Globus pallidus (tissue), 1 donor: ENCODE data around the gene GPR61.

Experiments
- DNase-seq: peaks from one replicate; pipeline ENCODE4 v3.0.0-alpha.2; 2015; ENCODE audit warnings: low spot score

Gene GPR61

DNA sequence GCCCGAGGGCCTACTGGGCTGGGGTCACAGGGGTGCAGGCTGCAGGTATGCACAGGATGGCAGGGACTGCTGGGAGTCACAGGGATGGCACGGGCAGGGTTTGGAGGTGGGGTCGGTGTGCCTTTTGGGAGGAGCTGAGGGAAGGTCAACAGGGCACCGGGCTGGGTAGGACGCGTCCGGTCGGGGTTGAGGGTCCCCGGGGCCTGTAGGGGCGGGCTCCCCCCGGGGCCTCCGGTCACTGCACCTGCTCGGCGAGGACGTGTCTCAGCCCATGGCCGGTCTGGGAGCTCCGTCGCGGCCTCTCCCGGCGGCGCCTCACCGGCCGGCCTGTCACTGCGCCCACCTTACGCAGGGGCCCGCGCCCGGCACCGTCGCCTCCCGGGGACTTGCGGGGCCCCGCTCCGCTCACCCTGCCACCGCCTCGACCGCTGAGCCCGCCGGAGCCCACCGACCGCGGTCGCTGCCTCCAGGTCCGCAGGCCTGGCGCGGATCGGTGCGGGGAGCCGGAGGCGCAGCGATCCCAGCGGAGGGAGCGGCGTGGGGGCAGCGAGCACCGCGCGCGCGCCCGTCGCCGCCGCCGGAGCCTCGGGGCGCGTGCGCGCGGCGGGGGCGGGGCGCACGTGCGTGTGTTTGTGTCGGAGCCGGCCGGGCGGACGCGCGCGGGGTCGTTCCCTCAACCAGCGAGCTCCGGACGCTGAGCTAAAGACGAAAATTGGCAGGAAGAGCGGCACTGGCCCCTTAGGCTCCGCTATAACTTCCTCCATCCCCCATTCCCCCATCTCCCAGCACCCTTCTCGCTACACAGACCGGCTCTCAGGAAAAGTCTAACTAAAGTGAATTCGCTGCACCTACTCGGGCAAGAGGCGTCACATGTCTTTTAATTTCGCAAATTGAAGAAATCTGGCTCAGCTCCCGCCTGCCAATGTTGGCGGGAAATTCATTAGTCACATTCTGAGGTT lies 30.2 kb upstream of the GPR61 start, which contains the start of gene AMIGO1:
Gene AMIGO1, minus strand, starts transcription at position 552 of the 959 bp plus-strand sequence. CDS start 815 bp downstream, outside the sequence.
- no peak for DNase-seq

DNA sequence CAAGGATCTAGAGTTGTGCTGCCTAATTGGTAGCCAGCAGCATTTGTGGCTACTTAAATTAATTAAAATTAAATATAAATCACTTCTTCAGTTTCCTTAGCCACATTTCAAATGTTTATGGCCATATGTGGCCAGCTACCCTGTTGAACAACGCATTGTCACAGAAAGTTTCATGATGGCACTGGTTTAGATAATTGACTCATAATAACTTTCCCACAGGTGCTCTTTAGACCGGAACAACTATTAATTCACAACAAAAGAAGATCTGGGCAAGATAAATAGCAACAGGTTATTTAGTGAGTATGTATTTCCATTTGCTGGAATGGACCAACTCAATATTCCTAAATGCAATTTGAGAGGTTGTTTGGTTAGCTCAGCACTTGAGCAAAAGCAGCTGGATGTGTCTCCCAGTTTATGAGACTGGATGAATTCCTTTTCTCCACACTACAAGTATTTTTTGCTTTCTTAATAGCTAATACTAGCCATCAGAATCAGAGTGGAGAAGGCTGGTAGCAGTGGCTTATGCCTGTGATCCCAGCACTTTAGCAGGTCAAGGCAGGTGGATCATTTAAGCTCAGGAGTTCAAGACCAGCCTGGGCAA lies 26.5 kb upstream of the GPR61 start:
- DNase-seq, result no peak

DNA sequence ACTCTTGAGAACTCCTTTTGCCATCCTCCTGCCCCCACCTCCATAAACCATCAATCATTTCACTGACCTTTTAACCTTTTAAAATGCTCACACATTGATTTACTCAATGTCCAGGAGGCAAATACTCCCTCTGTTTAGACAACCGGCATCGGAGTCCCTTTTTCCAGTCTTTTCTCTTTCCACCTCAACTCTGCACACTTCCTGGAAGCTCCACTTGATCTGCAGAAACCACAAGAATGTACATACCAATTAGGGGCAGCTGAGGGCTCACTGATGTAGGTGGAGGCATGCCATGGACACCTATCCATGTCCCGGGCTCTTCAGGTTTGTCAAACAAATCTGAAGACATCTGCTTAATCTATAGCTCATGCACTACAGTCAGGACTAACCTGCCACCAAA lies 24.8 kb upstream of the GPR61 start:
- DNase-seq, result no peak

DNA sequence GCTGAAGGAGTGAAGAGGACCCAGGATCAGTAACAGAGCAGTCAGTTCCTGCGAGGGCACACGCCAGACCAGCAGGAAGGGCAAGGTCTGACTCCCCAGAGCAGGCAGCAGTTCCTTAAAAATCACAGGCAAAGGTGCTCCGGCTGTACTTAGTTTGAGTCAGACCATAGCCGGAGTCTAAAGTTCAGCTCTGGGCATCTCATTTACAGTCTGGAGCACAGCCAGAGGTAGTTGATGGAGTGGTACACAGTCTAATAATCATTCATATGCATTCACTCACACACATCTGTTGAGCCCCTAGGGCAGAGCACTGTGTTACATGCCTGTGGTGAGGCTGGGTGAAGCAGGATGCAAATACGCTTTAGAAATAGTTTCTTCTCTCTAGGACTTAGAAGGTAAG lies 22.8 kb upstream of the GPR61 start:
- DNase-seq, result no peak

DNA sequence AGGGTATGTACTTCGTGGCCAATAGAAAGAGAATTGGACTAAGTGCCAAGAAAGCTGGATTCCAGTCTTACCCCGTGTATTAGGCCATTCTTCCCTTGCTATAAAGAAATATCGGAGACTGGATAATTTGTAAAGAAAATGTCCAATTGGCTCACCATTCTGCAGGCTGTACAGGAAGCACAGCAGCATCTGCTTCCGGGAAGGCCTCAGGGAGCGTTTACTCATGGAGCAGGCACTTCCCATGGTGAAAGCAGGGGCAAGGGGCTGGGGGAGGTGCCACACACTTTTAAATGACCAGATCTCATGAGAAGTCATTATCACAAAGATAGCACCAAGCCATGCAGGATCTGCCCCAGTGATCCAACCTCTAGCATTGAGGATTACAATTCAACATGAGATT lies 22.3 kb upstream of the GPR61 start:
- DNase-seq, result no peak

DNA sequence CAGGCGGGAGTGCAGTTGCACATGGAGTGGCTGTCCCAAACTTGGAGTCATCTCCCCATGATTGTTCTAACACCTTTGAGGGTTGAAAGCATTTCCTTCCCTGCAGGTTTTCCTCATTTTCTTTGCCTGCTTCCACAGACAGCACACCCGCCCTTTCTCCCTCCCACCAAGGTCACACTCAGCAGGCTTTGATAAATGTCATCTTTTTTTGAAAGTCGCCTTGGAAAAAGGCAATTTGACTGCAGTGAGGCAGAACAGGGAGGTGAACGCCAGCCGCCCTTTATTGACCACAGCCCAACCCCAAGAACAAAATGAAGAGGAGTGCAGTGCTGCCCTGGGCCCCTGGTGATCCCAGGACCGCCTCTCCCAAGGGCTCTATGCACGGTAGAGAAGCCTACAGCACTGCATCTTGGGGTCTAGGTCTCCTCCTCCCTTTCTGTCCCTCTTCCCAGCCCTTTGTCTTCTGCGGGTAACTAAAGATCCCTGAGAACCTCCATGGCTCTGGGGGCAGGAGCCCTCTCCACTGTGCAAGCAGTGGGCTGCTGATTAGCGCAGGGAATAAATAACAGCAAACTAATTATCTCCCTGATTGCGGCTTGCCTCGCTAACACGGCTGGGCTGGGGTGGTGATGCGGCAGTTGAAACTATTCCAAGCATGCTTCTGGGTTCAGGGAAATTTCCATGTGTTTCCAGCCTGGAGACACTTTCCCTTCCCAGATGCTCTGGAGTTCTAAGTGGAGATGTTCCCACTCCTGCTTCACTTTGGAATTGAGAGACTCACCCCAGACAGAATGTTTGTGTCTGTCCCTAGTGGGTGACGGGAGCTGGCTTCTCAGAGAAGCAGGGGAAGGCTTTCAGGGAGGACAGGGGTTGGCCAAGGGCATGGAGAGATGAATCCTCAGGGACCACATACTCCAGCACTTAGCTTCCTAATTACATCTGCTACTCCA lies 18.4 kb upstream of the GPR61 start:
- DNase-seq, result no peak

DNA sequence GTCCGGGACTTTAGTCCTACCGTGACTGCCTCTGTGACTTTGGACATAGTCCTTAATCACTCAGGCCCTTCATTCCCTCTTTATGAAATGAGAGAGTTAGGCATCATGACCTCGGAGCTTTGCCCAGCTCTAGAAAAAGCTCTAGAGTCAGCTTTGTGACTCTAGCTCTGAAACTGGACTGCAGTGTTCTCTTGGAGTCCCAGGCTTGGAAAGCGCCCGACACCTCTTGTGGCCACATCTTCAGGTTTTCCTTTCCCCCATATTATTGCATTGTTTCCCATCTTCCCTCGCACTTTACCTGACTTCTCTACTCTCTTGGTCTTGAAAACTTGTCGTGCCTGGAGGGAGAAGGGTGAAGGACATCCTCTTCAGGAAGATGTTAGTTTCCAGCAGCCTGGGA lies 17.6 kb upstream of the GPR61 start:
- no peak for DNase-seq

DNA sequence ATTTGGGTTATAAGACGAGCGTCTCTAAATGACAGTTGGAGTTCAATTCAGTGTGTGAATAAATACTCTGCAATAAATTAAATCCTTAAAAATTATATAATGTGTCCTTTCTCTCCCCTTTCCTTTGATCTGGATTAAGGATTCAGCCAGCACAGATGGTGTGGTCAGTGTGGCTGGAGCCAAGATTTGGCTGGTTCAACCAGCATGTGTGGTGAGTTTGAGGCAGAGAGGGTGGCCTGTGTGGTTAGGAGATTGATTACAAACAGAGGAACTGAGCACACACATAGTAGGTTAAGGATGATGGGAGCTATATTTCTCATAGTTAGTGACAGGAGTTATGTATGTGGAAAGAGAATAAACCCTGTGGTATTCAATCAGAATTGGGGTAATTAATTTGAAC lies 16.0 kb upstream of the GPR61 start:
- DNase-seq, result no peak

DNA sequence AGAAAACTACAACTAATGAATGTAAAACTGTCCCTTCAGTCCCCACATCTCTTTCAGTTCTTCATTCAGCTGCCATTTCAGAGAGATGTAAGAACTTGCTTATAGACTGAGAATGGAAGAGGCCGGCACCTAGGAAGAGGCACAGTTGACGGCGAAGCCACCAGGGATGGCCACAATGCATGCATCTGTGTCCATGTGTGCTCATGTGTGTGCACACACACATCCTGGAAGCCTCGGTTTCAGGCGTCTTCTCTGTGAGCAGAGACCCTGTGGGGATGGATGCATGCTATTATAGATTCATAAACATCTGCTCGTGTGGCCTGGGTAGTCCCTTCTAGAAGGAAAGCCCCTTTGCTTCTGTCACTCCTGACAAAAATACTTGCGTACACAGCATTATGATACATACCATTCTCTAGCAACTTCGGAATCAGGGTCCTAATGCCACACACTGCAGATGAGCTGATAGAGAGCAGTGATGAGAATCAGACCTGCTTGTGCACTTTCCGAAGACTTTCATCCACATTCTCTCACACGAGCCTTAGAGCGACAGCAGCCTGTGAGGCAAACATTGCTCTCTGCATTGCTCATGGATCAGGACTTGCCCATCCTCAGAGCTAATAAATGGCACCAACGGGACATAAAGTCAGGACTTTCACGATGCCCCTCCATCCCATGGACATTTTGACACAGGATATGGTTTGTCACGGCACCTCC lies 12.4 kb upstream of the GPR61 start:
- no peak for DNase-seq

DNA sequence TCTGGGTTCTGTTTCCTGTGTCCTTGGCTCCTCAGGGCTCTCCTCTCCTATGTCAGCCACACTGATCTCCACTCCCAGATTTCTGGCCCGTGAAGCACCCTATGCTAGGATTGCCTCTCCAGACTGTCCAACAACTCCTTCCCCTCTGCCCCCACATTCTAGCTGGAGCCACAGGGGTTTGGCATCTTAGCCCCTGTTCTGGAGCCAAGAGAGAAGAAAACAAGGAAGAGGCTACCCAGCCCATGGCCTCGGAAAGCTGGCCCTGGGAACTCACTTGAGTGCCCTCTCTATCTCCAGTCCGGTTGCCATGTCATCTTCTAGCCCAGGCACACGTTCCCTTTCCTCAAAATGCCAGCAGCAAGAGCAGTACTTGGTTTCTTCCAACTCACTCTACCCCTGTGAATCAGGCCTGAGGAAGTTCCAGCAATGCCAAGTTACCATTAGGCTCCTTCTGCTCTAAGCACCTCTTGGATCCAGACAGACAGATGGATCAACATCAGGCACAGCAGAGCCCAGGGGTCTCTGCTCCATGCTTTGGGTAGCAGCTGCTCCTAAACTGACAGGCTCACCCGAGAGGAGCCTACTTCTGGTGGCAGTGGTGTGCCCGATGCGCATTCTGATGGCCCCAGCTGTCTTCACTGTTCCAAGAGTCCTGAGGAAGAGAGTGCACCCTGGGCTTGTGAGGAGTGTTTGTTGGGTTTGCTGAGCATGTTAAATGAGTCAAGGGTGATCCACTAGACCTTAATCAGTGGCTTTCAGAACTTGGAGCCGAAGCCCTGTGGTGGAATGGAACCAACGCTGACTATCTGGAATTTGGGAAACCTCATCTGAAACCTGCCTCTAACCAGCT lies 11.6 kb upstream of the GPR61 start:
- DNase-seq, result no peak

DNA sequence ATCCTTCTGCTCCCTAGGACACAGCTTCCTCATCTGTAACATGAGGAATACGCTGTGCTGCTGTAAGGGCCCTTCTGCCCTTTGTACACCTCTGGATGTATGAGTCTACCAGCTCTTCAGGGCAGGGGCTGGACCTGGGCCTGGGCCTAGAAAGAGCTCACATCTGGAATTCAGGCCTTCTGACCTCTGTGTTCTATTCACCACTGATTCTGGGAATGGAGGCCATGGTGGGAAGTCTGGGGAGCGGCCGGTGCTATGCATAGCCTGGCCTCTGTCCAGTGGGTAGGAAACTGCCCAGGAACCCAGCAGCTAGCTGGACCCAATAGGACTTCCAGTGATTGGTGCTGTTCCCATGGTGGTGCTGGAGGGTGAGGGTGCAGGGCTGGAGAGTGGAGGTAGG lies 11.0 kb upstream of the GPR61 start:
- no peak for DNase-seq

DNA sequence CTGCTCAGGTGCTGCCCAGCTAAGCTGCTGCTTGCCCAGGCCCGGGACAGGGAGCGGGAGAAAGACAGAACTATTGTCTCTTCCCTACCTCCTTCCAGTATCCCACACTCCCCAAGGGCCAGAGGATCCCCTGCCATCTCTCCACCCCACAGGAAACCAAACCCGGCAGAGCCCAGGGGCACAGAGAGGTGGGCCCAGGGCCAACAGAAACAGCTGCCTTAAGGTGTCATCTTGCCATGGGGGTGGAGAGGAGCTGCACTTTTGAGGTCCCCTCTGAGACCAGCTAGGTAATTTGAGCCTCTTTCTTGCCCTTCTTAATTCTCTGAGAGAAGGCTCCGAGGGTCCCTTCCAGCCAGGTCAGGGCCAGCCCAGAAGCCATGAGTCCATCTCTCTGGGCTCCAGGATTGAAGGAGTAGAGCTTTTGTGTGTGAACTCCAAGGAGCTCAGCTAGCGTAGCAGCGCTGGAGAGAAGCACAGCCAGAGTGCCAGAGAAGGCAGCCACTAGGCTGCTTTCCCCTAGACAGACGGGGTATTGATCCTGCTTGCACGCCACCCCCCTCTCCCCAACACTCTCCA lies 9.7 kb upstream of the GPR61 start:
- no peak for DNase-seq

DNA sequence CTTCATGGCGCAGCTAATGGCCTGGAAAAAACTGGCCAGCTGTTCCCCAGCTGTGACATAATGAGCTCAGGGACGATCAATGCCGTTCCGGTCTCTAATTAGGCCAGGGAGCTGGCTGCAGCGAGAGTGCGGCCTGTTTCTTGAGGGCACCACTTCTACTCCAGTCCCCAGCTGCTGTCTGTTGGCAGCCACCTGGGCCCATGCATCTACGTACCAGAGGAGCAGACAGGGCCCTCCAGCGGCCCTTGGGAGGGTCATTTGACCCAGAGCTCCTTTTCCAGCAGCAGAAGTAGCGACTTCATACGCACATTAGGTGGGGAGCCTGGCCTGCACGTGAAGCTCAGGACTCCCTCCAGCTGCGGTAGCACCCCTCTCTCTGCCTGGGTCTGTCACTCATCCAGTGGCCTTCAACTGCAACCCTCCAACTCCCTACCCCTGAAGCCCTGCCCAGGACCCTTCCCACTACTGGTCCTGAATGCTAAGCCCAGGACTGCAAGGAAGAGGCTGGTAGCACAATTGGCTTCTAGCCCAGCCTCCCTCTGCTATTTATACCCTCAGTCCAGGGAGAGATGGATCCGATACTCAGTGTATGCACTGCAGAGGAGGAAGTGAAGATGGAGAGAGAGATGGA lies 9.1 kb upstream of the GPR61 start:
- DNase-seq, result peak; percentile 73

DNA sequence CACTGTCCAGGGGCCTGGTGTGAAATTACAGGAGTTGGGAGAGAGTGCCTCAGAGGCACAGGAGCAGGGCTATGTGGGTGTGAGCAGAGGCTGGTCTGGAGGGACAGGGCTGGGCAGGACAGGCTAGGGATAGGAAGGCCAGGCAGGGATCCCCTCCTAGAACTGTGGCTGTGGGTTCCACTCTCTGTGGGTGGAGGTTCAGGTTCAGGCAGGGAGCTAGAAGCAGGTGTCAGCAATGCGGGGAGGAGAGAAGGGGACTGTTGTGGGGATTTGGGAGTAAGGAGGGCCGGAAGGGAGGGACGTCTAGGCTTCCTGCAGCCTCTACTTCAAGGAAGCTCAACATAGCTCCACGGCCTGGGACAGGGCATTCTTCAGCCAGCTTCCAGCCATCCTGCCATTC lies 8.3 kb upstream of the GPR61 start:
- no peak for DNase-seq

DNA sequence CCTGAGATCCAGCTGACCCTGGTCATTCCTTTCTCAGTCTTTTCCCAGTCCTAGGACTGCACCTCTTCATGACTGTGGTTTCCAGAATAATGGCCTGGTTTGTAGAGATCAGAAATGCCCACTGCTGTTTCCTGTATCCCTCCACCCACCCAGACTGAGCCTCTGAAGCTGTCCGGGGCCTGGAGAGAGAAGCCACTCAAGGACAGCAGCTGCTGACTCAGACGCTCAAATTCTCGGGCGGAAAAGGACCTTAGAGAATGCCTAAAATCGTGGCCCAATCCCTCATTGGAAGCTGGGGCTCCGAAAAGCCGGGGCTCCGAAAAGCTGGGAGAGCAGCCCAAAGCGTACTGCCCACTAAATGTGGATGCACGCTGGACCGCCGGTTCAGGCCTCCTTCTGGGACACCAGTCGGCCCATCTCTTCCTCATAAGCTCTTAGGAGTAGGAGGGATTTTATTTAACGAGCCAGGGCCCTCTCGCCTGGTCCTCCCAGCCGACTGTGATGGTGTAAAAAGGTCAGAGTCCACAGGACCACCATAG lies 7.8 kb upstream of the GPR61 start:
- no peak for DNase-seq

DNA sequence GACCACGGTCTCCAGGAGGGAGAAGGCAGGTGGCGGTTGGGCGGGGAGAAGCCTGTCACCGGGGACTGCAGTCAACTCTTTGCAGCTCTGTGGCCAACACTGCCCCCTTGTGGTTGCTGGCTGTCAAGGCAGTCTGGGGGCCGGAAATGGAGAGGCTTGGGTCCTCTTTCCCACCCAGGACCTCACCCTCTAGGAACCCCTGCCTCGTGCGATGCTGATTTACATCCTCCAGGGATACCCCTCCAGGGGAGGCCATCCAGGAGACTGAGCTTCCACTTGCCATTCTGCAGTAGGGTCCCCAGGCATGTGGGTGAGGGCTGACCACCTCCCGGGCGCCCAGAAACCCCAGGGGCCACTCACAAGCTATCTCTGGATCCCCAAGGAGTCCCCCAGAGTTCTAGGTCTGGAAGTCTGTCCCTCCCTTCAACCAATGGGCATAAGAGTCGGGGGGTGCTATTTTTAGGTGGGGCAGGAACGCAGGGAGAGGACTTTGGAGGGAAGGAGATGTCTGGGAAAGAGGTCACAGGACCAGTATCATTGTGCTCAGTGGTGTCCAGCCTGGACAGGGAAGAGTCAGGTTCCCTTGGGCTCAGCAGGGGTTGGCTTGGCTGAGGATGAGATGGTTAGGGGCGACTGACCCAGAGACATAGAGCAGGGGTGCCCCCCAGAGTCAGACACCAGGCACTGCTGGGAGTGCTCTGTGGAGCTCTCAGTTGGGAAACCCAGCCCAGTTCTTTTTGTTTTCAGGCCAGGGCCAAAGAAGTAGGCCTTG lies 7.1 kb upstream of the GPR61 start:
- DNase-seq, result peak; percentile 83

DNA sequence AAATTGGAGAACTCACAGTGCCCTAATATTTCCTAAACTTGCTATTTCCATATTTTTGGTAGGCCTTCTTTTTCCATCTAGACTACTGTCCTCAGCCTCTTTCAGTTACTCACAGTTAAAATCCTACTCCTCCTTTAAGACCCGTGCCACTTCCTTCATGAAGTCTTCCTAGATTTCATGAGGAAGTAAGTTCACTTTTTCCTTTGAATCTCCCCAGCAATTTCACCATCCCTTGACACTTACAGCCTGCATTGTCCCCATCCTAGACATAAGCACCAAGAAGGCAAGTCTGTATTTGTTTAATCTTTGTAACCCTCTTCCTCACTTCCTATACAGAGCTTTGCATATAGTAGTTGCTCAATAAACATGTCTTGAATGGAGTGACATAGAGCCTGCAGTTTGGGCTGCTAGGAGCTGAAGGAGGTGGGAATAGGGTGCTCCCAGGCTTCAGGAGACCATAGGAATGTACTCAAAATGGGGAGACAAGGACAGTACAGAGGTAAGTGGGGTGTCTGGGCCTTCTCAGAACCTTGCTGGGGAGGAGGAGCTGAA lies 5.3 kb upstream of the GPR61 start:
- no peak for DNase-seq

DNA sequence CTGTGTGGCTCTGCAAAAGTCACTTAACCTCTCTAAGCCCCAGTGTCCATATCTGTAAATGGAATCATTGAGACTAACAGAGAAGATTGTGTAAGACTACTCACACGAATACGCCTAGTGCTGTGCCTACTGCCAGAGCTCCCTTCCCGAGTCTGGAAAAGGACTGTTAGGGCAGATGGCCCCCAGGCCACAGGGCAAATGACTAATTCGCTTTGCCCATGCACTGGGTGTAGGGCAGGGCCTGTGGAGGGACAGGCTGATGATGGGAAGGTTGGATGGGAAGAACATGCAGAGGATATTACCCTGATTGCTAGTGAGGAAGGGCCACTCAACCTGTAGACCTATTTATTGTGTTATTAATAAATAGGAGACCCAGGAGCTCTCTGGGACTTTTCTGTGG lies 4.2 kb upstream of the GPR61 start:
- DNase-seq, result no peak
